T47D (cell line): ENCODE data around the gene NSMCE4A.
"Not testable (repeated sequence)": the region's sequence is repeated elsewhere in the genome, so short reads cannot be mapped to it uniquely, and the experiment has no call there.

Source experiments
- DNase-seq, 2 experiments: peaks; one replicate each; pipeline versions ENCODE4 v3.0.0 to v3.0.0-alpha.2; 2011 to 2012; ENCODE audit warnings: low read depth in 1 of 2, low spot score in 1 of 2
- JUND ChIP-seq: IDR thresholded peaks from 2 replicates; pipeline ENCODE4 v1.6.1; 2012; ENCODE audit warnings: low read depth
- in situ Hi-C: cut with HindIII; loops from 2 replicates; pipeline ENCODE4 v1.10.0; 2016; ENCODE audit warnings: low sequenced_read_pairs, low pct_unique_long_range_greater_than_20kb

NSMCE4A gene

GRCh38 chr10:122010405-122011050 is 35.5 kb upstream of the NSMCE4A start:
- no peak for TF ChIP-seq JUND
- DNase-seq, result no peak
- in situ Hi-C loops, result no loop called here

- in situ Hi-C loops, result no loop called here
- no peak for DNase-seq
- TF ChIP-seq JUND, result no peak
Measured at GRCh38 chr10:122007415-122007814, 32.4 kb upstream of the NSMCE4A start.

GRCh38 chr10:122001698-122002097 is 26.7 kb upstream of the NSMCE4A start:
- no peak for DNase-seq
- TF ChIP-seq JUND, result no peak
- in situ Hi-C loops, result no loop called here

- in situ Hi-C loops, result no loop called here
- TF ChIP-seq JUND, result no peak
- peak in 1 of 2 experiments; percentile 22 for DNase-seq
Measured at GRCh38 chr10:121999301-121999700, 24.3 kb upstream of the NSMCE4A start.

GRCh38 chr10:121998462-121998861 is 23.4 kb upstream of the NSMCE4A start:
- no peak for TF ChIP-seq JUND
- in situ Hi-C loops, result no loop called here
- no peak for DNase-seq

- DNase-seq, result peak; percentile 15 to 84
- no peak for TF ChIP-seq JUND
- in situ Hi-C loops, result no loop called here
Measured at GRCh38 chr10:121994429-121994941, 19.5 kb upstream of the NSMCE4A start.

- in situ Hi-C loops, DNase-seq: not testable (repeated sequence)
Measured at GRCh38 chr10:121991727-121992126, 16.7 kb upstream of the NSMCE4A start.

- TF ChIP-seq JUND, result no peak
- in situ Hi-C loops, result no loop called here
- DNase-seq, result no peak
Measured at GRCh38 chr10:121990015-121990677, 15.1 kb upstream of the NSMCE4A start.

- in situ Hi-C loops, result no loop called here
- DNase-seq, result no peak
- TF ChIP-seq JUND, result no peak
Measured at GRCh38 chr10:121988361-121989324, 13.6 kb upstream of the NSMCE4A start, which contains the start of gene TACC2. Gene TACC2, plus strand, starts transcription at chr10:121989163. Its CDS starts 32,819 bp downstream, at chr10:122021982.

- in situ Hi-C loops, result no loop called here
- DNase-seq, result no peak
- no peak for TF ChIP-seq JUND
Measured at GRCh38 chr10:121984463-121984862, 9.4 kb upstream of the NSMCE4A start.

GRCh38 chr10:121983852-121984251 is 8.8 kb upstream of the NSMCE4A start:
- in situ Hi-C loops, result no loop called here
- TF ChIP-seq JUND, result no peak
- DNase-seq, result no peak

GRCh38 chr10:121981346-121981745 is 6.3 kb upstream of the NSMCE4A start:
- in situ Hi-C loops, result no loop called here
- TF ChIP-seq JUND, result no peak
- DNase-seq, result no peak

- no peak for TF ChIP-seq JUND
- no peak for DNase-seq
- in situ Hi-C loops, result no loop called here
Measured at GRCh38 chr10:121978511-121978910, 3.5 kb upstream of the NSMCE4A start.
